GM12864 (cell line): ENCODE results near the gene CD79A.
"Not testable (repeated sequence)": the region's sequence is repeated elsewhere in the genome, so short reads cannot be mapped to it uniquely, and the experiment has no call there.

Experiments used
- DNase-seq: peaks from one replicate; pipeline ENCODE4 v3.0.0-alpha.2; 2011; ENCODE audit warnings: low read depth
- H3K4me3 ChIP-seq: 2 replicates; pipeline ENCODE4 v1.5.1; 2011; ENCODE audit warnings: mild to moderate bottlenecking, low read depth, low read length, control low read depth
- CTCF ChIP-seq: IDR thresholded peaks from 2 replicates; pipeline ENCODE4 v1.5.1; 2011; ENCODE audit warnings: low read depth, mild to moderate bottlenecking, moderate library complexity, low read length, control low read depth, inconsistent platforms; ENCODE audit errors: missing control alignments

CD79A gene

GRCh38 chr19:41910240-41910991 lies 33.3 kb downstream of the CD79A start:
- TF ChIP-seq CTCF, result no peak
- no peak for DNase-seq

GRCh38 chr19:41910992-41911888 lies 34.2 kb downstream of the CD79A start:
- DNase-seq, result no peak
- H3K4me3 ChIP-seq, result no peak overlapping the region
- TF ChIP-seq CTCF, result no peak

More at GRCh38 chr19:41910240-41910991, 33.3 kb downstream of the CD79A start:
- H3K4me3 ChIP-seq, result no peak overlapping the region

DNA sequence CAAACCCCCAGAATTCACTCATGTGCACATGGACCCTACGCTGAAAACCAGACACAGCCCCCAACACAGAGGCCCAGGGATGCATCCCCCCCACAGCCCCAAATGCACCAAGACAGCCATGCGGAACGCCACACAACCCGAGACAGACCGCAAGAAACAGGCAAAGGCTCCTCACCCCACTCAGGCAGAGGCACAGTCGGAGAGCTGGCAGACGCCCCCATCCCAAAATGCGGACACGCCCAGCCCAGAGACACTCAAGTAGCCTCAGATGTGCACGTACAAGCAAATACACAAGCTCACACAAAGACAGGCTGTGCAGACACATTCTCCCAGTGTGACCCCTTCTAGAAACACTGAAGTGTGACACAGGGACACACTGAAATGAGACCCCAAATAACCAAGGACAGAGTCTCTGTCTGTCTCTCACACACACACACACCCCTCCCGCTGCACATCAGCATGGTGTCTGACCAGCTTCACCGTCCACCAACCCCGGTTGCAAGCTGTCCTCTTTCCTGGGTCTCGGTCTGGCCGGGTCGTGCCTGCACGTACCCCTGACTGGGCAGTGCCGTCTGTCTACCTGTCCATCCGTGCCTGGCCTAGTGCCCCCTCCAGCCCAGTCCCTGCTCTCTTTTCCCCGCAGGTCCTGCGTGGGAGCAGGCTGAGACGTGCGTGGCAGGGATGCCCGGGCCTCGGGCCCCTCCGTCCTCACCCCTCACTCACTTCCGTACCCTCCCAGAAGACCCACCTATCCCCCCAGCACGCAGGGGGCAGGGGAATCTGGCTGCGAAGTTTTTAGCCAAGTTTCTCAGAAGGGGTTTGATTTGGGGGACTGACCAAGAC lies 35.0 kb downstream of the CD79A start:
- H3K4me3 ChIP-seq, result no peak overlapping the region
- DNase-seq, result no peak
- TF ChIP-seq CTCF, result no peak

DNA sequence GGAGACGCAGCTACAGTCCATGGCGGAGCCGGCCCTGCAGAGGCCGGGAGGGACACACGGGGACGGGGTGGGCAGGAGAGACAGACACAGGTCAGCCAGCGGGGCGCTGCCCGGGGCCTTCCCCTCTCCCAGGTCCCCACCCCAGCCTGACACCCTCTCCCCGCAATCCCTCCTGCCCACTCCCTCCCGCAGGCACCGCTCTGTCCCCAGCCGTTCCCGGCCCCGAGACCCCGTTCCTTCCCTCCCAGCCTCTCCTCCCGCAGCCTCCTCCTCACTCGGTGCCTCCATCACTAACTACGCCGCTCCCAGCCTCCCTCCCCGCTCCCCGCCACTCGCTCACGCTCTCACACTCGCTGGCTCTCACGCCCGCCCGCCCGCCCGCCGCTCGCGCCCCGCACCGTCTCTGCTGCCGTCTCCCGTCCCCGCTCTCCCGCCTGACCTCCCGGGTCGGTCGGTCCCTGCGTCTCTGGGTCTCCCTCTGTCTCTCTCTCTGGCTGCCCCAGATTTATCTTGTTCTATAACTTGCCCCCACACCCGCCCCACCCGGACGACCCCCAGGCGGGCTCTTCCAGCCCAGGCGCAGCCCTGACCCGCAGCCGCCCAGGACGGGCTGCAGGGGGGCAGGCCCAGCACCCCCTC lies 35.9 kb downstream of the CD79A start:
- no peak for DNase-seq
- H3K4me3 ChIP-seq, result no peak overlapping the region
- no peak for TF ChIP-seq CTCF

GRCh38 chr19:41913538-41914423 lies 36.7 kb downstream of the CD79A start:
- no peak for DNase-seq
- TF ChIP-seq CTCF, result no peak
- no peak overlapping the region for H3K4me3 ChIP-seq

DNA sequence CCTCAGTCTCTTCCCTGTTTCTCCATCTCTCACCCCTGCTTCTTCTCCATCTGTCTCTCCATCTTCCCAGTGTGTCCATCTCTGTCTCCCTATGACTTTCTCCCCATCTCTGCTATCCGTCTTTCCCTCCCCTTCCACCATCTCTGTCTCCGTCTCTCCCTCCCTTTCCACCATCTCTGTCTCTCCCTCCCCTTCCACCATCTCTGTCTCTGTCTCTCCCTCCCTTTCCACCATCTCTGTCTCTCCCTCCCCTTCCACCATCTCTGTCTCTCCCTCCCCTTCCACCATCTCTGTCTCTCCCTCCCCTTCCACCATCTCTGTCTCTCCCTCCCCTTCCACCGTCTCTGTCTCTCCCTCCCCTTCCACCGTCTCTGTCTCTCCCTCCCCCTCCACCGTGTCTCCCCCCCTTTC lies 37.4 kb downstream of the CD79A start:
- DNase-seq, H3K4me3 ChIP-seq: not testable (repeated sequence)
